A549 (cell line): ENCODE results near the gene FMOD. TPM values are rescaled to one million over a fixed set of nuclear protein-coding genes. Genes with fewer than 3 reads are reported as not detected.

Experiments used
- ATAC-seq, 2 experiments: fragments of 200-7000 bp in 1 of 2; fragments of >200 bp in 1 of 2; cut with Nextera tagmentation in 1 of 2; cut with Tn5 transposase in 1 of 2; 3 replicates each; pipeline versions ENCODE4 v1.8.0 to v1.9.1; 2018 to 2020; ENCODE audit warnings: mild to moderate bottlenecking in 1 of 2, moderate library complexity in 1 of 2
- CTCF ChIA-PET: fragments of 300-600 bp; sonication (Branson Sonifier 250); formaldehyde crosslinking; extraction: SDS; loops from one replicate; lab custom pipeline; 2021; ENCODE audit warnings: antibody characterized with exemption, inconsistent platforms; lab: Yijun Ruan, JAX
- POLR2A ChIA-PET: fragments of 350-600 bp; formaldehyde crosslinking; extraction: SDS; loops from one replicate; lab custom pipeline; 2021; ENCODE audit warnings: antibody characterized with exemption, inconsistent platforms; lab: Yijun Ruan, JAX
- DNase-seq, 2 experiments: peaks; one replicate each; pipeline versions ENCODE4 v3.0.0 to v3.0.0-alpha.2; 2011 to 2016; ENCODE audit warnings: low read depth in 1 of 2, low spot score in 1 of 2
- FAIRE-seq: peaks from 2 replicates; lab custom pipeline; 2011; peaks lifted over from hg19 to GRCh38; lab: Jason Lieb, UNC
- H3K27ac ChIP-seq, 2 experiments: fragments of >200 bp; sonication (Bioruptor Twin); formaldehyde crosslinking; 3 replicates each; pipeline ENCODE4 v1.5.1; 2016 to 2017
- H3K4me1 ChIP-seq: fragments of >200 bp; sonication (Bioruptor Twin); formaldehyde crosslinking; 3 replicates; pipeline ENCODE4 v1.6.1; 2016
- H3K4me2 ChIP-seq: fragments of >200 bp; sonication (Bioruptor Twin); formaldehyde crosslinking; 3 replicates; pipeline ENCODE4 v1.6.1; 2016
- H3K4me3 ChIP-seq: fragments of >200 bp; sonication (Bioruptor Twin); formaldehyde crosslinking; 3 replicates; pipeline ENCODE4 v1.5.1; 2016
- H3K9me3 ChIP-seq: fragments of >200 bp; sonication (Bioruptor Twin); formaldehyde crosslinking; 3 replicates; pipeline ENCODE4 v1.6.1; 2016
- BCL3 ChIP-seq: fragments of >200 bp; sonication (Bioruptor Twin); formaldehyde crosslinking; IDR thresholded peaks from 3 replicates; pipeline ENCODE4 v1.6.1; 2016
- CEBPB ChIP-seq, 2 experiments: fragments of >200 bp in 1 of 2; sonication (Bioruptor Twin) in 1 of 2; formaldehyde crosslinking in 1 of 2; IDR thresholded peaks; 2 replicates each; pipeline ENCODE4 v1.6.1; 2012 to 2016
- CTCF ChIP-seq: fragments of >200 bp; sonication (Bioruptor Twin); formaldehyde crosslinking; IDR thresholded peaks from 3 replicates; pipeline ENCODE4 v1.5.1; 2016
- E2F6 ChIP-seq: IDR thresholded peaks from 2 replicates; pipeline ENCODE4 v1.6.1; 2012; ENCODE audit warnings: low read depth, borderline replicate concordance
- EP300 ChIP-seq, 2 experiments: fragments of >200 bp; sonication (Bioruptor Twin); formaldehyde crosslinking; IDR thresholded peaks; 2 replicates in 1 of 2; 3 replicates in 1 of 2; pipeline ENCODE4 v1.6.1; 2016 to 2017
- FOSL2 ChIP-seq, 2 experiments: fragments of 450-650 bp in 1 of 2; fragments of >200 bp in 1 of 2; sonication (Bioruptor Twin) in 1 of 2; formaldehyde crosslinking; IDR thresholded peaks; 2 replicates each; pipeline versions ENCODE4 v1.5.0 to v1.6.1; 2016 to 2020; ENCODE audit warnings: mild to moderate bottlenecking in 1 of 2, moderate library complexity in 1 of 2
- HDAC2 ChIP-seq: fragments of 200-600 bp; sonication (generic); IDR thresholded peaks from 2 replicates; pipeline ENCODE4 v1.6.1; 2016
- HOXB13 ChIP-seq: fragments of 250-450 bp; sonication (Bioruptor Pico); IDR thresholded peaks from 2 replicates; pipeline ENCODE4 v1.5.0; 2020; ENCODE audit warnings: low read depth, mild to moderate bottlenecking, moderate library complexity
- JUN ChIP-seq, 2 experiments: fragments of >200 bp; sonication (Bioruptor Twin); formaldehyde crosslinking; IDR thresholded peaks; 2 replicates in 1 of 2; 3 replicates in 1 of 2; pipeline ENCODE4 v1.6.1; 2016 to 2017
- JUNB ChIP-seq: fragments of >200 bp; sonication (Bioruptor Twin); formaldehyde crosslinking; IDR thresholded peaks from 2 replicates; pipeline ENCODE4 v1.6.1; 2016
- KDM1A ChIP-seq: fragments of 200-600 bp; sonication (generic); IDR thresholded peaks from 2 replicates; pipeline ENCODE4 v1.6.1; 2016; ENCODE audit warnings: low read depth, mild to moderate bottlenecking
- MAFK ChIP-seq: fragments of 450-650 bp; IDR thresholded peaks from 2 replicates; pipeline ENCODE4 v1.6.1; 2014; ENCODE audit not compliant: partially characterized antibody
- MAX ChIP-seq: IDR thresholded peaks from 2 replicates; pipeline ENCODE4 v1.6.1; 2012
- MYC ChIP-seq: IDR thresholded peaks from 2 replicates; pipeline ENCODE4 v1.6.1; 2012; ENCODE audit warnings: mild to moderate bottlenecking, inconsistent platforms, low read length, improper control_type of control experiment, borderline replicate concordance
- NR3C1 ChIP-seq: fragments of >200 bp; sonication (Bioruptor Twin); formaldehyde crosslinking; IDR thresholded peaks from 3 replicates; pipeline ENCODE4 v1.6.1; 2017
- PBX3 ChIP-seq: IDR thresholded peaks from 2 replicates; pipeline ENCODE4 v1.6.1; 2012
- POLR2A ChIP-seq: IDR thresholded peaks from 2 replicates; pipeline ENCODE4 v1.6.1; 2012; ENCODE audit warnings: mild to moderate bottlenecking, low read length
- RAD21 ChIP-seq, 2 experiments: fragments of >200 bp in 1 of 2; sonication (Bioruptor Twin) in 1 of 2; formaldehyde crosslinking in 1 of 2; IDR thresholded peaks in 1 of 2; conservative IDR thresholded peaks in 1 of 2; 2 replicates in 1 of 2; 3 replicates in 1 of 2; pipeline ENCODE4 v1.6.1; 2012 to 2018; ENCODE audit warnings: inconsistent platforms in 1 of 2
- RFX5 ChIP-seq: fragments of 450-650 bp; IDR thresholded peaks from 2 replicates; pipeline ENCODE4 v1.7.1; 2014; ENCODE audit warnings: antibody characterized with exemption, mild to moderate bottlenecking, moderate library complexity
- RNF2 ChIP-seq: fragments of 200-600 bp; sonication (generic); IDR thresholded peaks from 2 replicates; pipeline ENCODE4 v1.6.1; 2016; ENCODE audit warnings: low read depth, mild to moderate bottlenecking, antibody characterized with exemption, moderate library complexity, borderline replicate concordance
- SMC3 ChIP-seq: fragments of >200 bp; sonication (Bioruptor Twin); formaldehyde crosslinking; IDR thresholded peaks from 3 replicates; pipeline ENCODE4 v1.6.1; 2018; ENCODE audit warnings: inconsistent platforms
- TFCP2L1 ChIP-seq: fragments of 250-450 bp; sonication (Bioruptor Pico); IDR thresholded peaks from 2 replicates; pipeline ENCODE4 v1.5.0; 2021; ENCODE audit warnings: mild to moderate bottlenecking
- TP53 ChIP-seq: fragments of 250-450 bp; sonication (Bioruptor Pico); IDR thresholded peaks from 2 replicates; pipeline ENCODE4 v1.5.0; 2021; ENCODE audit warnings: mild to moderate bottlenecking, moderate library complexity
- ZFP36 ChIP-seq: fragments of 450-650 bp; IDR thresholded peaks from 2 replicates; pipeline ENCODE4 v1.6.1; 2014; ENCODE audit warnings: borderline replicate concordance; ENCODE audit not compliant: partially characterized antibody
- WGBS: methylation state at CpG from one replicate; pipeline ENCODE4 v1.1.6; 2017; ENCODE audit errors: missing lambda C conversion rate; 5-methylcytosine and 5-hydroxymethylcytosine counted together
- polyA plus RNA-seq, 4 experiments: library from polyadenylated mRNA; depleted of rRNA in 3 of 4; stranded (reverse); fragments of >200 nt; fragmentation: RNase III in 1 of 4; extraction: RNeasy Plus Mini Kit Qiagen cat#74134 plus additional on column Dnase treatment in 1 of 4; gene quantifications; 2 replicates in 3 of 4; 3 replicates in 1 of 4; pipeline ENCODE4 v1.2.3, GENCODE V29; 2011 to 2017

The FMOD gene
- polyA plus RNA-seq, 2 of the 4 experiments (the other 2 are of a cell fraction), result 0.03 TPM; not detected in 1

- 4% methylated on average over 31 of the region's 31 CpGs for WGBS
- H3K27ac ChIP-seq, result peak overlapping the region; percentile 88 to 92
- ChIA-PET POLR2A (interaction anchor here (0.7 to 3.0 kb wide), 10 partner anchors 11 to 834 kb away, joined by 3 to 34 read pairs (median 4); partner anchors contain the start of gene BTG2), CTCF (interaction anchor here (0.5 to 7.1 kb wide), 22 partner anchors 11 to 872 kb away, joined by 3 to 105 read pairs (median 4); partner anchors contain the start of gene BTG2)
- peaks cover 27% of the 10 kb centered on the region for H3K4me1 ChIP-seq
- peak overlapping the region; percentile 85 for H3K4me2 ChIP-seq
- no peak for FAIRE-seq
- H3K9me3 ChIP-seq, result no peaks in the 10 kb centered on the region
- peak overlapping the region; percentile 49 for H3K4me3 ChIP-seq
- DNase-seq, result peak; percentile 78 to 82
- ATAC-seq, result peak; percentile 73 to 82
- no peak for TF ChIP-seq POLR2A
- TF ChIP-seq NR3C1, result no peak
- TF ChIP-seq RNF2, result peak; percentile 59; the same call in 1 of the 2 replicates
- TF ChIP-seq HOXB13 (CRISPR knock-in tag), result peak; percentile 39; the same call in 1 of the 2 replicates
- peak; percentile 75; the same call in 1 of the 2 replicates for TF ChIP-seq E2F6
- peak; percentile 72 for TF ChIP-seq ZFP36
- TF ChIP-seq CEBPB (IDR thresholded peaks at IDR 0.05), result 0 out of 4 replicates have a peak, but pooled peaks of 1 of the 2 experiments have one; percentile 20
- no peak for TF ChIP-seq JUNB
- TF ChIP-seq RAD21 (conservative IDR thresholded peaks at IDR 0.05 in 1 of 2, IDR thresholded peaks at IDR 0.05 in 1 of 2), result peak; percentile 32 to 50; a peak in 3 of 5 replicates
- peak; percentile 51; the same call in 1 of the 2 replicates for TF ChIP-seq MAX
- peak; percentile 56 for TF ChIP-seq CTCF
- peak; percentile 49; the same call in 2 of the 3 replicates for TF ChIP-seq SMC3
- TF ChIP-seq TFCP2L1 (CRISPR knock-in tag), result peak; percentile 23; the same call in 1 of the 2 replicates
- TF ChIP-seq TP53 (CRISPR knock-in tag), result peak; percentile 57; the same call in 1 of the 2 replicates
- 0 out of 2 replicates have a peak, but pooled peaks have one; percentile 22 for TF ChIP-seq HDAC2
Observed at GRCh38 chr1:203327684-203328457, 23.1 kb downstream of the FMOD start.

- no peak for FAIRE-seq
- Histone ChIP-seq H3K27ac (peak overlapping the region; percentile 88 to 92), H3K4me3 (peak overlapping the region; percentile 49), H3K9me3 (no peaks in the 10 kb centered on the region), H3K4me1 (peaks cover 27% of the 10 kb centered on the region), H3K4me2 (peak overlapping the region; percentile 85)
- peak; percentile 86 to 97 for ATAC-seq
- POLR2A ChIA-PET, result interaction anchor here (0.7 to 3.0 kb wide), 10 partner anchors 10 to 835 kb away, joined by 3 to 34 read pairs (median 4); partner anchors contain the start of gene BTG2
- WGBS, result 9% methylated on average over 43 of the region's 49 CpGs
- peak; percentile 87 to 95 for DNase-seq
- no peak for TF ChIP-seq KDM1A
- TF ChIP-seq POLR2A, result peak; percentile 64
- TF ChIP-seq BCL3, result 0 out of 3 replicates have a peak, but pooled peaks have one; percentile 36
- no peak for TF ChIP-seq PBX3
- TF ChIP-seq EP300 (IDR thresholded peaks at IDR 0.05), result no peak
- TF ChIP-seq FOSL2 (IDR thresholded peaks at IDR 0.05), result no peak
- TF ChIP-seq FOSL2 (CRISPR knock-in tag; IDR thresholded peaks at IDR 0.05), result no peak
- TF ChIP-seq MYC, result no peak
- TF ChIP-seq RFX5, result peak; percentile 97
- peak in 1 of 2 experiments; percentile 53; a peak in 1 of 5 replicates for TF ChIP-seq JUN (IDR thresholded peaks at IDR 0.05)
- no peak for TF ChIP-seq MAFK
- CTCF ChIA-PET, result interaction anchor here (0.5 to 7.1 kb wide), 23 partner anchors 10 to 872 kb away, joined by 3 to 105 read pairs (median 4); partner anchors contain the start of gene BTG2
Observed at GRCh38 chr1:203326830-203327683, 23.9 kb downstream of the FMOD start.
